ENCODE measurements around the gene PCDHGA8. TPM values are rescaled to one million over a fixed set of nuclear protein-coding genes. Genes with fewer than 3 reads are reported as not detected.
"Not testable (repeated sequence)": the region's sequence is repeated elsewhere in the genome, so short reads cannot be mapped to it uniquely, and the experiment has no call there.

The PCDHGA8 gene
- total RNA-seq, 1 donor from 2014 or later: under 0.01 TPM

- peaks cover 2% of the 10 kb centered on the region for H3K27me3 ChIP-seq (ENCODE audit: control insufficient read depth, insufficient read depth, low read length)
- TF ChIP-seq CTCF (IDR thresholded peaks at IDR 0.05; ENCODE audit: insufficient read depth, low read length, severe bottlenecking): no peak
- no peaks in the 10 kb centered on the region for H3K36me3 ChIP-seq (ENCODE audit: control insufficient read depth, insufficient read depth, low read length)
- FAIRE-seq (no peak), DNase-seq (ENCODE audit: low read depth) (no peak)
- no peak overlapping the region for H3K4me3 ChIP-seq (ENCODE audit: low read depth, low read length)
Observed at GRCh38 chr5:141411575-141411974, 19.1 kb downstream of the PCDHGA8 start.

GRCh38 chr5:141412854-141413539, 20.6 kb downstream of the PCDHGA8 start, which contains the start of gene PCDHGA10:
TSS of gene PCDHGA10 (plus strand) at chr5:141412987. CDS start at chr5:141413176, 189 bp downstream.
- Histone ChIP-seq H3K27me3 (ENCODE audit: control insufficient read depth, insufficient read depth, low read length) (peaks cover 2% of the 10 kb centered on the region), H3K4me3 (ENCODE audit: low read depth, low read length) (peak within 1 kb of the TSS; percentile 35), H3K36me3 (ENCODE audit: control insufficient read depth, insufficient read depth, low read length) (no peaks in the 10 kb centered on the region)
- DNase-seq (ENCODE audit: low read depth) (peak; percentile 63), FAIRE-seq (no peak)
- TF ChIP-seq CTCF (IDR thresholded peaks at IDR 0.05; ENCODE audit: insufficient read depth, low read length, severe bottlenecking): peak; percentile 57

- FAIRE-seq: no peak
- no peak for TF ChIP-seq CTCF (IDR thresholded peaks at IDR 0.05; ENCODE audit: insufficient read depth, low read length, severe bottlenecking)
- Histone ChIP-seq H3K27me3 (ENCODE audit: control insufficient read depth, insufficient read depth, low read length) (peaks cover 2% of the 10 kb centered on the region), H3K4me3 (ENCODE audit: low read depth, low read length) (peak overlapping the region; percentile 35), H3K36me3 (ENCODE audit: control insufficient read depth, insufficient read depth, low read length) (no peaks in the 10 kb centered on the region)
- no peak for DNase-seq (ENCODE audit: low read depth)
Observed at GRCh38 chr5:141413540-141414069, 21.2 kb downstream of the PCDHGA8 start.

GRCh38 chr5:141414548-141415274, 22.3 kb downstream of the PCDHGA8 start:
- not testable (repeated sequence) for H3K4me3 ChIP-seq (ENCODE audit: low read depth, low read length); H3K27me3 ChIP-seq (ENCODE audit: control insufficient read depth, insufficient read depth, low read length); H3K36me3 ChIP-seq (ENCODE audit: control insufficient read depth, insufficient read depth, low read length); DNase-seq (ENCODE audit: low read depth)
- FAIRE-seq: peak; percentile 7

- not testable (repeated sequence) for H3K27me3 ChIP-seq (ENCODE audit: control insufficient read depth, insufficient read depth, low read length); FAIRE-seq; H3K36me3 ChIP-seq (ENCODE audit: control insufficient read depth, insufficient read depth, low read length); H3K4me3 ChIP-seq (ENCODE audit: low read depth, low read length); DNase-seq (ENCODE audit: low read depth)
Observed at GRCh38 chr5:141415275-141415618, 22.8 kb downstream of the PCDHGA8 start.

- peak within 1 kb of the TSS; percentile 37 for H3K4me3 ChIP-seq (ENCODE audit: low read depth, low read length)
- peak; percentile 73 for TF ChIP-seq CTCF (IDR thresholded peaks at IDR 0.05; ENCODE audit: insufficient read depth, low read length, severe bottlenecking)
- H3K27me3 ChIP-seq (ENCODE audit: control insufficient read depth, insufficient read depth, low read length); H3K36me3 ChIP-seq (ENCODE audit: control insufficient read depth, insufficient read depth, low read length); FAIRE-seq: not testable (repeated sequence)
- DNase-seq (ENCODE audit: low read depth): peak; percentile 63
Observed at GRCh38 chr5:141417494-141418172, 25.2 kb downstream of the PCDHGA8 start, which contains the start of gene PCDHGB7. TSS of gene PCDHGB7 (plus strand) at chr5:141417677. CDS start at chr5:141417860, 183 bp downstream.
